Measurements from ENCODE around the gene IRF2. TPM values are rescaled to one million over a fixed set of nuclear protein-coding genes. Genes with fewer than 3 reads are reported as not detected.
A peak's percentile ranks its signal among the peaks of the same experiment; 100 is the strongest.

The IRF2 gene
- total RNA-seq, 1 donor from 2014 or later = 27.0 TPM

GRCh38 chr4:184473499-184474262 is 669 bp downstream of the IRF2 start:
- no peak for DNase-seq

GRCh38 chr4:184472614-184473498 is 1.5 kb downstream of the IRF2 start:
- DNase-seq = no peak

DNA sequence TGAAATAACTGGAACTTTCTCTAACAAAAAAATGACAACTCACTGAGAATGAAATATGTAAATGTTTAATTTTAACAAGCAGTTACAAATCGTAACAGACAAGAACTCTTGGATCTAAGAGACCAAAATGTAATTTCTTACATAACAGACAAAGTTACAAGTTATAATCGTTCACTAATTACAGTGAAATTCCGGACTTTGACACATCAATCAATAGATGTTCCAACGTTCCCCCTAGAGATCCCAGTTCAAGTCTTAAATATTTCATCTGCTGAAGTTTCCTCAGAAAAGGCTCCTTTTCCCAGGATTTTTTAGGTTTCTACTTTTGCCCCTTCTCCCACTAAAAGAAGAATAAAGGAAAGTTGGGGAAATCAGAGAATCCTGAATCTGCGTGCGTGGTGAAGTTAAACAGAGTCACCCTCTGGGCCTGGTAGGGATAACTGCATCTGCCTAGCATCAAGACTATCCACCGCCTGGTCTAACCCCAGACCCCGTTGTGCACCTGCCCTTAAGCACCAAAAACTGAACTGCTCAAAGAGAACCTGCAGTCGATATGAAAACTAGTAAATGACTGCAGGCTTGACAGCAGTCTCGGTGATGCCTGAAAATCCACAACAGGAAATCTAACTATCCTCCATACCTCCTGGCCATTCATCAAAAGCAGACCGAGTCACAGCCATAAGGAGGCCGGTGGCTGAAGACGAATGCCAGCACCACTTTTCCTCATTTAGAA is 2.3 kb downstream of the IRF2 start:
- no peak for DNase-seq

DNA sequence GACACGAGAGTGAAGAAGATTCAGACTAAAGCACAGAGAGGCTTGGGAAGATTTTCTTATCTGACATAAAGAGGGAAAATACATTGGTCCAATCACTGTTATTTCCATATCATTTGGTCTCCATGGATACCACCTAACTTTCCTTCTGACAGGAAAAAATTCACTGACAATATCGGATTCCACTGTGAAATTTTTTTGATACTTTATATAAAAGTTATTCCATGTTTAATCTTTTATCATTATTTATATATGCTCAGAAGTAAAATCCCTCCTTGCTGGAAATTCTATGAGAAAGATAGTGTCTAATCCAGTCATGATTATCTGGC is 3.6 kb downstream of the IRF2 start:
- no peak for DNase-seq

DNA sequence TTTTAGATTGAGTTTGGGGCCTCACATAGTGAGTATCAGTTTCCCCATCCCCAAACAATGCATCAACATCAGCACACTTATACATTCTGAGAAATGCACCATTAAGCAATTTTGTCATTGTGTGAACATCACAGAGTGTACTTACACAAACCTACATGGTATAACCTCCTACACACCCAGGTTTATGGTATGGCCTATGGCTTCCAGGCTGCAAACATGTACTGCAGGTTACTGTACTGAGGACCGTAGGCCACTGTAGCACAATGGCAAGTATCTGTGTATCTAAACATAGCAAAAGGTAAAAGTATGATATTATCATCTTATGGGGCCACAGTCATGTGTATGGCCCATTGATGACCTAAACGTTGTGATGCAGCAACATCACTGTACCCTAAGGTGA is 7.7 kb downstream of the IRF2 start:
- DNase-seq = no peak

DNA sequence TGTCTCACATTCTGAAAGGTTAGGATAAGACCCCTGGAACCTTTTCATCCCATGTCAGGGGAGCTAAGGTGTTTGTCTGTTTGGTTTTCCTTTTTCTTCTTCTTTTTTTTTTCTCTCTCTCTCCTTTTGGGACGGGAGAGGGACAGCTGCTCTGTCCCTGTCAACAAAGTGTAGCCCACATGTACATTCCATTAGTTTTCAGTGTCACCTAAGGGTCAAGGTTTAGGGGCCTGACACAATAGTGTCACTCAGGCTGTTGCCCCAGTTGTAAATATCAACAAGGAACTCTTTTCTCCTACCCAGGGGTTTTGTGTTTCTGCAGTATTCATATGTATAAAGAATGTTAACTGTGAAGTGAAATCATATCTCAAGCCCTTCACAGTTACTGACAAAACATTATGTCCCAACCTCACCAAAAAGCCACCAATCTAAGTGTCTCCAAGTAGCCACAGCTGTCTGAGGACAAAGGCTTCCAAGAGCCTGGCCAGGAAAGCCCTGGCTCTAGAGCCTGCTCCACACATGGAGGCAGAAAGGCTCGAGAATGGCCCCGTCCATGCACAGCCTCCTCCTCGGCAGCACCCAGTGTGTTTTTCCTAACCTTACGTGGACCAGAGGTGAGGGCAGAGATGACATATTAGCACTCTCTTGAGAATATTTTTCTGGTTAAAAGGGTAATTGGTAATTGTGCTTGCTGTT is 9.4 kb downstream of the IRF2 start:
- DNase-seq = no peak

- DNase-seq = no peak
Observed at GRCh38 chr4:184463856-184464255, 10.5 kb downstream of the IRF2 start.

DNA sequence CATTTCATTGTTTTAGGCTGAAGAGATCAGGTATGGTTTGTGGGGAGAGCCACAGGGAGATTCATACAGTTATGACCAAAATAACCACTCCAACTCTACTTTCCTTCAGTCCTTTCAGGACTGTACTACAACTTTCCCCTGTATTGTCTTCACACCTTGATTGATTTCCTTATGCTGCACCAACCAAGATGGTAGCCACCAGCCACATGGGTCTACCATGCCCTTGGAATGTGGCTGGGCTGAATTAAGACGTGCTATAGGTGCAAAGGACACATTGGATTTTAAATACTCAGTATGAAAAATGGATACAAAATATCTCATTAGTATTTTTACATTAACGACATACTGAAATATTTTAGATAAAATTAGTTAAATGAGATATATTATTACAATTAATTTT is 11.2 kb downstream of the IRF2 start:
- no peak for DNase-seq

DNA sequence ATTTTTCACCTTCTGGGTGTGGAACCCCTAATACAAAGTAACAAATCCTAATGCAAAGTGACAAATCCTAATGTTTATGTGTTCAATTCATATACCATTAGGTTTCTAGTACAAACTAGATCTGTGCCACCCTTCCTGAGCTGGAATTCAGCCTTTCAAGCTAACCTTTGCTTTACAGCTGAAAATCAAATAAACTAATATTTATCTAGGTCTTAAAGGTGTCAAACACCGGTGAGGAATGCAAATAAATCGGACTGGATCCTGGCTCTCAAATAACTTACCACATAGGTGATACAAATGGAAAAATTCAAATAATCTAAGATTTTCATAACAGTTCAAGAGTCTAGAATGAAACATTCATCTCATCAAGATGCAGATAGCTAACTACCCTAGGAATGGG is 11.6 kb downstream of the IRF2 start:
- no peak for DNase-seq

DNA sequence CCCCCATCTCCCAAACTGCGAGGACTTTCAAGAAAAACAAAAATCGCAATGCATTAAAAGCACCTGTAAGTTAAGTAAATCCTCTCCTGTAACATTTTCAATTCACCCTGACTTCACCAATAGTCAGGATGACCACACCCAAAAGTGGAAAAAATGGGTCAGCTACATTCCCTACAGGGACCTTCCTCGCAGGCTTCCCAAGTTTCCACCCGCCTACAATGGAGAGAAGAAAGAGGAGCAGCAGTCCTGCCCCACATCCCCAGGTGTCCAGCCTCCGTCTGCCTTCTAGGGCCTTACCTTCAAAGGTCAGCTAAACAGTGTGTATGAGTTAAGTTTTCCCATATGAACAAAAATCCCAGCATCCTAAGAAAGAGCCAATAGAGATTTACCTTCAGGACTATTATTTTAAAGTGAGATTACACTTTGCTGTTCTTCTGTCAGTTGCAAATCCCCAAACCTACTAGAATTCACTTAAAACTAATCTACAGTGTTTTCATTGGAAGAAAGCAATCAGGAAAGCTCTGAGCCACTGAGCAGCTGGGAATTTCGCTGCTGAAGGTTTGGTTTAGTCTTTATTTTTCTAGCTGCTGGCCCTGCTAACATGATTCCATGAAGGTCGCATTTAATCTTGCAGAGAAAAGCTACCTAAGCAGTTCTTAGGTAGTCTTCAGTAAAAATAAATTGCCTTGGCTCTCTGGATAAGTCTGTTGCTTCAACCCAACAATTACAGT is 12.5 kb downstream of the IRF2 start:
- no peak for DNase-seq

DNA sequence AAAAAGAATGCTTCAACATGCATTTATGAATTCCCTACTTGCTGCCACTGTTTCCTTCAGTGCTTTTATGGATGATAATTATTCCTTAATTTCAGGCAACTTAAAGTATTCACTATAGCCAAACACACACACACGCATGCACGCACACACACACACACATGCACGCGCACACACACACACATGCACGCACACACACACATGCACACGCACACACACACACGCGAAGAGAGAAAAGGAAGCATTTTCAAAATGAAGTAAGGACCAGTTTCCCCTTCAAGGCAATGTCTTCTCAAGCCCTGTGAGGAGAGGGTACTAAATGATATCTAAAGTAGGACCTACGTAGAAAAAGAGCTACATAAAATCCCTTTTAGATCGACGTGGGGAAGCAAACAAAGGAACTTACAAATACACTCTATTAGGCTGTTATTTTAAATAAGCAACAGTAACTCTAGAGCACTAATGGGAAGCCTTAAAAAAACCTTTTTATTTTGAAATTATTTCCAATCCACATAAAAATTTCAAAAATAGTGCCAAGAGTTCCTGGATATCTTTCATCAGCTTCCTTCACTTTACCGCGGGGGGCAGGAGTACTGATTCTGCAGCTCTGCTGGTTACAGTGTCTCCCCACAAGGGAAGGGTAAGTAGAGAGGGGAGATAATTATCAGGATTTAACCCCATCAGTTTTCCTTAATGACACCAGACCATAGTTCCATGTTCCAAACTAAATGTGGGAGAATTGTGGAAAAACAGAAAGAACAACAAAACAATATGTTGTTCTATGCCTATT is 13.7 kb downstream of the IRF2 start:
- DNase-seq = no peak

DNA sequence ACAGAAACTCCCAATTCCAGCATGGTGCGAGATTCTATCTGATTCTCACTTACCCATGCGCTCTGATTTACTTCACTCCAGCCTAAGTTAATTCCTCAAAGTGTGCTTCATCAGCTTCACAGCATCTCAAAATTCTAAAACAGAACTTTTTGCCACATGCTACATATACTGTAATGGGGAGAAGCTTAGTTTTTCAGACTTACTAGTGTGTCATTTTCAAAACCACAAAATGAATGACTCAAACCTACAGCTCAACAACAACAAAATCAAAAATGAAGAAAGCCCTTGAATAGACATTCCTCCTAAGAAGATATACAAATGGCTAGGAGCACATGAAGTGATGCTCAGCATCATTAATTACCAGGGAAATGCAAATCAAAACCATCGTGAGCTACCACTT is 14.9 kb downstream of the IRF2 start:
- no peak for DNase-seq

GRCh38 chr4:184457535-184458249 is 16.7 kb downstream of the IRF2 start:
- DNase-seq = no peak

DNA sequence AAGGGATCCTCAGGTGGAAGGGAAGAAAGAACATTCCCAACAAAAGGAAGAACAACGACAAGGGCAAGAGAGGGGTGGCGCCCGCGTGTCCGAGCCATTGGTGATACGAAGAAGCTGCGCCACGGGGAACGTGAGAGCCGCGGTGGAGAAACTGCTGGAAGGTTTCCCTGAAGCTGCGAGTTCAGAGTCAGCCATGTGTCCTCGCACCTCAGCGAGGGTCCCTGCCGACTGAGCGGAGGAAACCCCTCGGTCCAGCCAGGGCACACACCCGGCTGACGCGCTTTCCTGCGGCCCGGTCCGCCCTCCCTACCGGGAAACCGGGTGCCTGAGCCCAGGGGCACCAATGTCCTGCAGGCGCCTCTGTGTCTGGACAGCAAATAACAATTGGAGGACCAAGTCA is 18.0 kb downstream of the IRF2 start:
- no peak for DNase-seq

DNA sequence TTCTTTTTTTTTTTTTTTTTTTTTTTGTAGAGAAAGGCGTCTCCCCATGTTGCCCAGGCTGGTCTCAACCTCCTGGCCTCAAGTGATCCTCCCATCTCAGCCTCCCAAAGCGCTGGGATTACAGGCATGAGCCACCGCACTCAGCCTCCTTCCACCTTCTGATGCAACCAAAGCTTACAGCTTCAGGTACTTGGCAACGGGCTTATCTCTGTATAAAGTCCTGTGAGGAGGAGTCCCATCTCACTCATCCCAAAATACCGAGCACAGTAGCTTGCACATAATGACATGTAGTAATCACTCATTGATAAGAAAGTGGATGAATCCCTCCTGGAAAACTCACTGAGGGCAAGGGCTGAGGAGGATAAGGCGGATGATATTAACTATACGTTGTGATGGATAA is 19.1 kb downstream of the IRF2 start:
- DNase-seq = no peak

DNA sequence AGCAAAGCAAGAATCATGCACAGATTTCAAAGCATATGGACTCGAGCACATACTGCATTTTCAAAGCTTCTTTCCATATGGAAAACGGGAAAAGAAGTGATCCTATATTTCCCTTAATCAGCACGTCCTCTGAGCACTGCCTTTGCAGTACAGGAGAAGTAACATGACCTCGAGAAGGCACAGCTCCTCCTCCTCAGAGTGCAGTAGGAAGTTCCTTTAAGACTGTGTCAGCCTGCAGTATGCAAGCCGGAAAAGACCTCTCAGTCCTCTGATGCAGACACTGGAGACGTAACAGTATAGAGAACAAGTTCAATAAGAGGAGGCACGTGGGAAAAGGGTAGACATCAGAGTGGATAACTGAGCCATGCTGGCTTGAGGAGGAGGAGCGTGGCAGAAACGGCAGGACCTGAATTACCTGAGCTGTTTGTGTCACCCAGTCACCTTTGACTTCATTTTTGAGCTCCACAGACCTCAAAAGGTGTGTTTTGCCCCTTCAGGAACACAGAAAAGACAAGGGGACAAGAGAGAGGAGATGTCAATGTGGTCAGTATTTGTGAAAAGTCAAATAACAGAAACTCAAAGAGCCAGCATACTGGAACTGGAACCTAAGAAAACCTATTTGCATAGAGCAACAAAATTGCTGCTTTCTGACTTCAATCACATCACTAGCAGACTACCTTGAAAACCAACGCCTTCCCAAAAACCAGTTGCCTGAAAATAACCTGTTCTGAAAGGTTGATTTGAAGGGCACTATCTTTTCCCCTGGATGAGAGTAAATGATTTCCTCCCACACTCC is 20.8 kb downstream of the IRF2 start:
- peak; percentile 72 for DNase-seq

DNA sequence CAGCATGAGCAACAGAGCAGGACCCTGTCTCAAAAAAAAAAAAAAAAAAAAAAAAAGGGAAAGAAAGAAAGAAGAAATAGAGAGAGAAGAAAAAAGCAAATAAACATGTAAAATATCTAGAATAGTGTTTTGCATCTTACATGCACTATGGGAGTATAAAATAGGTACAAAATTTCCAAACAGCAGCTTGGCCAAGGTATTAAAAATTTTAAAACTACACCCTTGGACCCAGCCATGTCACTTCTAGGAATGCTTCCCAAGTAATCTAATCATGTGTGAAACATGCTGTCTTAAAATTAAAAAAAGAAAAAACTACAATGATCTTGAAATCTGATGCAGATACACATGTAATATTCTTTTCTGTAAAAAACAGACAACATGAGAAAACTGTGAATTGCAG is 21.6 kb downstream of the IRF2 start:
- no peak for DNase-seq

DNA sequence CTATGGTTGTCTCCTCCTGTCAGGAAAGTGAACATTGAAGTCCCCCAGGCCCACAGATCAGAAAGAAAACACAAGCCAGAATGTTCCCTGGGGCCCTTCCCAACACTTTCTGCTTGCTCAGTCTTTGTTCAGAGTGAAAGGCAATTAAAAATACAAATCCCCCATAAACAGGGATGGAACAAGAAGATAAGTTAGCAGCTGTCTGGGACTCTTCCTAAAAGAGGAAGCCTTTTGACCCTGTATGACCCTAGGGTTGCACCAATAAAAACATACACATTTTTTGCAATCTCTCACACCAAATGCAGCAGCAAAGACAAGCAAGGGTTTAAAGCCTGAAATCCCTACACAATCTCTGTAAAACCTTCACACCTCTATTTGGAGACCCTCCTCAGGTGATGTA is 22.6 kb downstream of the IRF2 start:
- no peak for DNase-seq

- DNase-seq = no peak
Observed at GRCh38 chr4:184450743-184451535, 23.4 kb downstream of the IRF2 start.
